Activated gamma-delta T cell (primary cell): Measurements from ENCODE around the gene MAL.

ENCODE experiments used
- DNase-seq: peaks from one replicate; lab custom pipeline; 2025; lab: John Stamatoyannopoulos, UW

MAL gene

GRCh38 chr2:95048825-95049682, 23.5 kb downstream of the MAL start:
- no peak for DNase-seq

- no peak for DNase-seq
These were observed 24.1 kb downstream of the MAL start for GRCh38 chr2:95049683-95049955.

GRCh38 chr2:95049961-95050360, 24.5 kb downstream of the MAL start:
- DNase-seq, result no peak

- DNase-seq, result no peak
These were observed 25.1 kb downstream of the MAL start for GRCh38 chr2:95050385-95051300.

- no peak for DNase-seq
These were observed 26.1 kb downstream of the MAL start for GRCh38 chr2:95051626-95052025.

GRCh38 chr2:95052307-95052706, 26.8 kb downstream of the MAL start:
- DNase-seq, result no peak

- no peak for DNase-seq
These were observed 27.4 kb downstream of the MAL start for GRCh38 chr2:95052804-95053479.

GRCh38 chr2:95053543-95053942, 28.0 kb downstream of the MAL start:
- no peak for DNase-seq

GRCh38 chr2:95054016-95054415, 28.5 kb downstream of the MAL start:
- no peak for DNase-seq

GRCh38 chr2:95055262-95055661, 29.8 kb downstream of the MAL start:
- no peak for DNase-seq

- no peak for DNase-seq
These were observed 30.5 kb downstream of the MAL start for GRCh38 chr2:95056044-95056443.

- DNase-seq, result no peak
These were observed 31.3 kb downstream of the MAL start for GRCh38 chr2:95056461-95057459.

- no peak for DNase-seq
These were observed 32.2 kb downstream of the MAL start for GRCh38 chr2:95057535-95058370.

- no peak for DNase-seq
These were observed 33.0 kb downstream of the MAL start for GRCh38 chr2:95058466-95058988.

- DNase-seq, result no peak
These were observed 33.6 kb downstream of the MAL start for GRCh38 chr2:95058989-95059641.

- DNase-seq, result no peak
These were observed 34.3 kb downstream of the MAL start for GRCh38 chr2:95059656-95060370.

- no peak for DNase-seq
These were observed 35.1 kb downstream of the MAL start for GRCh38 chr2:95060446-95061118.

- DNase-seq, result no peak
These were observed 35.6 kb downstream of the MAL start for GRCh38 chr2:95061119-95061512.
